HL-60 (cell line): Measurements from ENCODE around the gene KRAS.

Experiments used
- CTCF ChIP-seq: IDR thresholded peaks from one replicate; pipeline ENCODE4 v1.5.1; 2011; ENCODE audit warnings: low read length, control low read depth, inconsistent platforms; ENCODE audit not compliant: insufficient read depth
- REST ChIP-seq: IDR thresholded peaks from 2 replicates; pipeline ENCODE4 v1.6.1; 2012; ENCODE audit warnings: low read depth; ENCODE audit not compliant: insufficient replicate concordance

- TF ChIP-seq CTCF (no peak), REST (no peak)
Observed at GRCh38 chr12:25248137-25248536, 2.6 kb downstream of the KRAS start.
